Germinal center (tissue), 1 donor: ENCODE data around the gene DHX30.
"Not testable (repeated sequence)": the region's sequence is repeated elsewhere in the genome, so short reads cannot be mapped to it uniquely, and the experiment has no call there.

Experiments
- DNase-seq: peaks from one replicate; pipeline ENCODE4 v3.0.0; 2012; ENCODE audit warnings: mixed read lengths, low spot score

The DHX30 gene

DNA sequence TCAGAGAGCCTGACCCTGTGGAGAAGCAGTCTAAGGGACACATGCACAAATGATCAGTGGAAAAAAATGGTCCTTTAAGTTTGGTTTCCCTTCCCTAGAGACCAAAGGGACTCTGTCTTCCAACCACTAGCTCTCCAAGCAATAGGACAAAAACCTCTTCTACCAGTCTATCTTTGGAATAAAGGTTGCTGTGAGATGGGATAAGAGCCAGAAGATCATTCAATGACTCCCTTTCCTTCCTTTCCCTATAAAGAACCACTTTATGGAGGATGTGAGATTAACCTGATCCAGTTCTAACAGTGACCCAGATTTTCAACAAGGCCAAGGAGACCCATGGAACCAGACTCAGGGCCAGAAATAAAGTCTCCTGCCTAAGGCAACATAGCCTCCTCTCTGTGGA is 74.8 kb downstream of the DHX30 start:
- DNase-seq: no peak

DNA sequence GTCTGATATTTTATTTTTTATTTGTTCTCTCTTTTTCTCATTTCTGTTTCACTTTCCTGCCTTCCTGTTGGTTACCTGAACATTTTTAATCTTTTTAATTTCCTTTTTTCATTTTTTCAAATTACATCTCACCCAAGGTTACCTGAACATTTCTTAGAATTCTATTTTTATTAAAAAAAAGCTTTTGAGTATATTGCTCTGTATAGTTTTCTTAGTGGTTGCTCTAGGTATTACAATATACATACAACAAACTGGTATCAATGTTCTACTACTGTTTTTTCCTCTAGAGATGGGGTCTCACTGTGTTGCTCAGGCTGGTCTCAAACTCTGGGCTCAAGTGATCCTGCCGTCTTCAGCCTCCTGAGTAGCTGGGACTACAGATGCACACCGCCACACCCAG is 79.4 kb downstream of the DHX30 start:
- no peak for DNase-seq

DNA sequence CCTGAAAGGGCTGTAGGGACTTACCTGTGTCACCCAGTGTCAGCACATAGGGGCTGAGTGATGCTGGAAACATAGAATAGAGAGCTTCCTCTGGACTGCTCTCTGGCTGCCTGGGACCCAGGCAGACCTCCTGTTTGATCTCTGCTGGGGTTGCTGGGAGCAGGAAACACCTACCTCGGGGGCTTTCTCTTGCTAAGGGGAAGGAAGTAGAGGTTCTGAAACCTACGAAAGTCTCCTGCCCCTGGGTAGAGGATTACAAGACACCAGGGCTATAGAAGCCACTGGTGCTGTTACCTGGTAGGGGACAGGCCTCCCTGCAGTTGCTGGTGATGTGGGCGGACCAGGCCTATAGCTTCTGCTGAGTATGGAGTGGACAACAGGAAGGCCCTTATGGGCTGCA is 81.7 kb downstream of the DHX30 start:
- DNase-seq: no peak

DNA sequence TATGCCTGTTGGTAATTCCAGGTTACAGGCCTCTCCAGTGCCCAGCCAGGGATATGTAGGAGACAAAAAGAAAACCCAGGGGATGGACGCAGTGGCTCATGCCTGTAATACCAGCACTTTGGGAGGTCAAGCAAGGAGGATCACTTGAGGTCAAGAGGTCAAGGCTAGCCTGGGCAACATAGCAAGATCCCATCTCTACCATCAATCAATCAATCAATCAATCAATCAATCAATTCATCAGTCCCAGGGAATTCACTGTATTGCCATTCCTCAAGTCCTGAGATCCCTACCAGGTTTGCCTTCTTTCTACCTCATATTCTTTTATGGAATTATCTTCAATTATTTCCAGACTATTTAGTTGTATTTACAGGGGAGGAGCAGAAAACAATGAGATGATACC is 82.2 kb downstream of the DHX30 start:
- no peak for DNase-seq

DNA sequence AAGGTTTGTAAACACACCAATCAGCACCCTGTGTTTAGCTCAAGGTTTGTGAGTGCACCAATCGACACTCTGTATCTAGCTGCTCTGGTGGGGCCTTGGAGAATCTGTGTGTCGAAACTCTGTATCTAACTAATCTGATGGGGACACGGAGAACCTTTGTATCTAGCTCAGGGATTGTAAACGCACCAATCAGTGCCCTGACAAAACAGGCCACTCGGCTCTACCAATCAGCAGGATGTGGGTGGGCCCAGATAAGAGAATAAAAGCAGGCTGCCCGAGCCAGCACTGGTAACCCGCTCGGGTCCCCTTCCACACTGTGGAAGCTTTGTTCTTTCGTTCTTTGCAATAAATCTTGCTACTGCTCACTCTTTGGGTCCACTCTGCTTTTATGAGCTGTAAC is 85.1 kb downstream of the DHX30 start:
- DNase-seq: not testable (repeated sequence)

DNA sequence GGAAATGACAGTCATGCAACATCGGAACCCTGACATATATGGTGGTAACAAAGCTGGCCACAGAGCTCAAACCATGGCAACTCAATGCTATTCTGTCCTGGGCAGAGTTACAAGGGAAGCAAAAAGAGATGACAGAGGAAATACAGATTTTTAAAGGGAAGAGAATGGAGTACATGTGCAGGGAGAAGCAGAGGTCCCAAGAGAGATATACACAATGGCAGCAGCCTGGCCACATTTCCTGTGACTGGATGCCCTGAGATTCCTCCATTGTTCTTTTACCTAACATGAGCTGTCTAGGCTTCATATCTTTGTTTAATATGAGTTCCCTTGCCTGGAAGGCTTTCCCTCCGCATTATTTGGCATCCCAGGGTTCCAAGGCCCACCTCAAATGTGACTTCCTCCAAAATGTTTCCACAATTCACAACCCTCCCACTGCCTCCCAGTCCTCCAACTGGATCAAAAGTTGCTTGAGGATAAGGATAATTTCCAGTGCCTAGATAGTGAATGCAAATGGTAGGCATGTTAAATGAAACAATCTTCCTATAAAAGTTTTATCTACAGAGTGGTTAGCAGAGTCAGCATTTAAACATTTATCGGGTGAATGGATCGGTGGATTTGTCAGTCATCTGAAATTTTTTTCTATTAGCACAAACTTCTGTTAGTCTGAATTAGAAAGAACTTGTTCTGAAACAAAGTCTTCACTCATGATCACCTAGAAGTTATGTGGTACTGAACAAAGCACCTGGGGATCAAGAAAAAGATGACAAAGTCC is 86.2 kb downstream of the DHX30 start:
- no peak for DNase-seq

DNA sequence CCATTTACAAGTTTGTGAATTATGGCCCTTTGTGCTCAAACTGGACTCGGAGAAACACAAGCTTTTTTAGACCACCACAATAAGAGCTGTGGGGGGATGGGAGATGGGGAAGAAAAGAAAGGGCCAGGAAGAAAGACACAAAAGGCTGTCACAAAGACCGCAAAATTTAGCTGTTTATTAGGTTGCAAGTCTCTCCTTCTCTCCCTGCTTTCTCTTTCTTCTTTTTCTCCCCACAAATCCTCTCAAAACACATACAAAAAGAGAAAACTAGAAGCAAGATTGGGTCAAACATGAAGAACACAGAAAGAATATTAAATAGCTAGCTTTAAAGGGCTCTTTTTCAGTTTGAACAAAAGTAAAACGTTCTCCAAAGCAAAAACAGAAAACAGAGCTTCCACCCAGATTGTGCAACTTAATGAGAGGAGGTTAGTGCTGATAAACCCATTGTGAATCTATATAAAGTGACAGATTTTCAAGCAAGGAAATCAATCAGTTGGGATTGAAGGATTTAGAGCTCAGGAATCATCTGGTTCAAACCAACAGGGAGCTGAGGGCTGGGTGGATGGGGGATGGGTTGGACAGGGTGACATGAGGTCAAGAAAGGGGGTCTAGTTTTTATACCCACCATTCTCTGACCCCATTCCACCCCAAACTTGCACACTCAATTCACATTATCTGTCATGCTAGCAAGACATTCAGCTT is 87.3 kb downstream of the DHX30 start:
- DNase-seq: no peak

DNA sequence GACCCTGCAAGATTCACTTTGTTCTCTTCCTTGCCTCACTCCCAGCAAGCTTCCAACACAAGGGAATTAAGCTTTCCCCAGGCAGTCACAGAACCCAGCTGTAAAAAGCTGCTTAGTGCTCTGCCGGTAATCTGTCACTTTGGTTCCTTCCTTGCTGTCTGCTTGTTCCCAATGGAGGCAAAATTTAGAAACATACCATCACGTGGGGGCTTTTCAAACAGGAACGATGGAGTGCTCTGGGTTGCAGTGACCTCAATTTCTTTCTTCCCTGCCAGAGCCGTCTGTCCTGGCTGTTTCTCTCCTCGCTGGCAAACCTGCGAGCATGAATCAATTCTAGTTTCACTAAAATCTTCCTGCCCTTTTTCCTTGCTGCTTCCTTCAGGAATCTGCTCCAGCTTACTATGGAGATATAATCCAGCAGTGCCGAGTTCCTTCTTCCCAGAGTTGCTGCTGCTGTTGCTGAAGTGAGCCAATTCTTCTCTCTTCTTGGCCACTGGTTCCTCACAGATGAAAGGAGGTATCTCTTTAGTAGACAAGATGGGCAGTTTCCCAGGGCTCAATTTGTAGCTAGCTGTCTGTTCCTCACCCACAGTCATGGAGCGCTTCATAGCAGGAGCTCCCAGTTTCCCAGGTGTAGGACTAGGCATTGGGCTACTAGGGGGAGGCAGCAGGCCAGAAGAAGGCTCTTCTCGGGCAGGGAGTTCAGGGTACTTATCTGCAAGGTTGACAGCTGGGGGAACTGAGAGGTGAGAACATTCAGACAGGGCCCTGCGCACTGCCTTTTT is 88.1 kb downstream of the DHX30 start:
- no peak for DNase-seq

DNA sequence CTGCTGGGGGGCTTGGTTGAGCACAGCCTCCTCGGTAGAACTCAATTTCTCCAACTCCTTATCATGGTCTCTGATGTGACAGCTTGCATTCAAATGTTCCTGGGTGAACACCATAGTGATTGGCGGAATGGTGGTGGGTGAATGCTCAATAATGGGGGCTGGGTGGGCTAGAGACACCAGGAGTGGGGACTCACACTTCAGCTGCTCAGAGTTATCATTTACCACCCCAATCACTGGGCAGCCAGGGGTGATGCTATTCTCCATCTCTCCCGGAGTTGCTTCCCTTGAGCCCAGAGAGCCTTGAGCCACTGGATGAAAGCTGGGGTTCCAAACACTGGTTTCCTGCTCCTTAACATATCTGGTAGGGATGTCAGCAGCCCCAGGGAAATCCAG is 88.7 kb downstream of the DHX30 start:
- DNase-seq: no peak

DNA sequence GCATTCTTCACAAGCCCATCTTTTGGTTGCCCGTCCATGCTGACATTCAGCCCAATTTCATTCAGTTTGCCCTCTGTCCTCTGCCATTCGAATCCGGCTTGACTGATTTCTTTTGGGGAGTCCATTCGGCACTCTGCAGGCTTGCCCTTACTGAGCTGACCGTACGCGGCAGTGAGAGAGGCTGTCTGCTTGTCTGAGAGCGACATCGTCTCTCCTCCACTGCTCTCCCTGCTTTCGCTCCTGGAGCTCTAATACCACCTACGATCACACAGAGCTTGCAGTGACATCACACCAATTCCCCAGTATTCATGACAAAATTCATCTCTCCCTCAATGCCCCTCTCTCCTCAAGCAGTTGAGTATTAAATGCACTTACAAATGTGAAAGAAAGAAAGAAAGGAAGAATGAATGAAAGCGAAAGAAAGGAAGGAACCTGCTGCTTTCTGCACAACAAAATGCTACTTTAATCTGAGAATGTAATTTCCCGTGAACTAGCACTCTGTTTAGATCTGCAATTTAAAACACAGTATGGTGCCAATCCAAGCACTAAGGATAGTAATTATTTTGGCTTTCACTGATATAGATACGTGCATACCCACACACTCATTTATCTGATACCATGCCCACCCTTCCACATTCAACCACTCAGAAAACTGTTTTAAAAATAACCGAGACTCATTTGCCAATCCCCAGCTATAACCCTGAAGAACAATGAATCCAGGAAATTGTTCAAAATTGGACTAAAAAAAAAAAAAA is 89.5 kb downstream of the DHX30 start:
- DNase-seq: no peak

DNA sequence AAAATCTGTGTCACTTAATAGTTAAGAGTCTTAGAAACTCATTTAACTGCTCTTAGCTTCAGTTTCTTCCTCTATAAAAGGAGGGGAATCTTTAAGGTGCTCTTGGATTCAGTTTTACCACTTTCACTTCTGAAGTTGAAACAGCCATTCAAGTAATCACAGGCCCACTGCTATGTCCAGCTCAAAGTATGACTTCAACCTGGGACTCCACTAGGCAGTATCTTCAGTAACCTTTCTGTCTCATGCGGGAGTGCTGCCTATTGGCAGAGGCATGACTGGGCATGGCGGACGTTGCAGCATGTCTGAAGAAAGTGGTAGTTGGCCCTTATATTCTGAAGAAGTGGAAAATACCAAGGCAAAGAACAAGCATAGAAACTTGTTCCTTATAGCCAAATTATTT is 92.3 kb downstream of the DHX30 start:
- DNase-seq: no peak

DNA sequence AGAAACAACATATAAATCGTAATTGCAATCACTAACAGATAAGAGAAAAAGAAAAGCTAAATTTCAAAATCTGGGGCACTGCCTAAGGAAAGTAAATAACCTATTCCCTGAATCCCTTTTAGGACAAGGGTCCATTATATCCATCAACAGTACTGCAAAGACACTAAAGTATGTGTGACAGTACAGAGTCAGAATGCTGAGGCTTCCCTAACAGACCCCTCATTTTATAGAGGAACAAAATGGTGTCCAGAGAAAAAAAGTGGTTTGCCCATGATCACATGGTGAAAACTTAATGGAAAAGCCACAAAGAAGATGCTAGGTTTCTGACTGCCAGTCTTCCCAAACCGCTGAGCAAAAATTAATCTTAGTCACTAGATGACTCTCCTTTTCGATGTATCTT is 93.8 kb downstream of the DHX30 start:
- DNase-seq: no peak

DNA sequence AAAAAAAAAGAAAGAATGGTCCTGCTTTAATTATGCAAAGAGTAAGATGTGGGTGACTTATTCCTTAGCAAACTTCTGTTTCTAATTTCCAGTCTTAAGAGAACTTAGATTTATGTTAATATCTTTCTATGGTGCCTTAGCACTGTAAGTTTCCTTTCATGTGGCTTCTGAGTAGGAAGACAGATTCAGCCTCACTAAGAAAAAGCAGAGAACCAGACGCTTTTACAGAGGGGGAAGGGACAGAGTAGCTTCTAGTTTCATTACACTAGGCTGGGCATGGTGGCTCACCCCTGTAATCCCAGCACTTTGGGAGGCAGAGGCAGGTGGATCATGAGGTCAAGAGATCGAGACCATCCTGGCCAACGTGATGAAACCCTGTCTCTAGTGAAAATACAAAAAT is 95.0 kb downstream of the DHX30 start:
- no peak for DNase-seq

DNA sequence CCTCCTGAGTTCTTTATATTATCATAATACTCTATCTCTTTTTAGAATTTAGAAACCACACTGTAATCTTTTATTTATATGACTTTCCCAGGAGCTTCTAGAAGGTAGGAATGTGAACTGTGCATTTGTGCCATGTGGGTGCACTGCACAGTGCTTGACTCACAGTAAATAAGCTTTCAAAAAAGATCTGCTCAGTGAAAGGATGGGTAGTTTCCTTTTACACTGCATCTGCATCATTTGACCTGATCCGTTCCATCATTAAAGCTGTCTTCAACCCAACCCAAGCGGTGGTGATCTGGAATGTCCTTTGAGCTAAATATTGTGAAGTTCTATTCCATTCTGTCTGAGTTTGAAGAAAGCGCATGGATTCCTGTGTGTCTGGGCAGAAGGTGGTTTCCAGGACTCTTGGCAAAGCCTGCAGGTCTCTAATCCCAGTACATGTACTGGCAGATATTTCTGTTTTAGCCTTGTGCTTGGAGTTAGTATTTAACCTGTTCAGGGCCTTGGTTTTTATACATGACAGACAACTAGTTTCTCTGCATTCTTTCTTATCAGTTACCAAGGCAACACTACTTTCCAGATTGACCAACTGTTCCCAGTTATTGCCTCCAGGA is 96.7 kb downstream of the DHX30 start:
- no peak for DNase-seq
